DMS 273 (cell line): ENCODE results near the gene FHIT.
"Not testable (repeated sequence)": the region's sequence is repeated elsewhere in the genome, so short reads cannot be mapped to it uniquely, and the experiment has no call there.

Experiments
- DNase-seq: peaks from one replicate; lab custom pipeline; 2025; ENCODE audit not compliant: unreplicated experiment; lab: John Stamatoyannopoulos, UW

FHIT gene

DNA sequence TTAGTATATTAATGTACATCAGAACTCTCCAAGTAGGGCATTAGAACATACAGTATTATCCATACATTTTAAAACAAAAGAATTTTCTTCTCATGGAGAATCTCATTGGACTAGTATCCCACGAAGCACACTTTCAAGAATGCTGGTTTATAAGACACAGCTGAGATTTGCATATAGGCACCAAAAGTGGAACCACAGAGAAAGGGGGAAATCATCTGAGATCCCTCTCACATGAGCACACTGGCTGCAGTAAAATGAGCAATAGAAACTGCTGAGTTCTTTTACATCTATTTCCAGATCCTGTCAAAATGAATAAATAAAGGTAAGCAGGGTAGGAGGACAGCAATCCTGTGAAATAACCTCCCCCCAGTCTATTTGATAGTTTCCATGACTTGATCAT lies 665.3 kb downstream of the FHIT start:
- no peak for DNase-seq

DNA sequence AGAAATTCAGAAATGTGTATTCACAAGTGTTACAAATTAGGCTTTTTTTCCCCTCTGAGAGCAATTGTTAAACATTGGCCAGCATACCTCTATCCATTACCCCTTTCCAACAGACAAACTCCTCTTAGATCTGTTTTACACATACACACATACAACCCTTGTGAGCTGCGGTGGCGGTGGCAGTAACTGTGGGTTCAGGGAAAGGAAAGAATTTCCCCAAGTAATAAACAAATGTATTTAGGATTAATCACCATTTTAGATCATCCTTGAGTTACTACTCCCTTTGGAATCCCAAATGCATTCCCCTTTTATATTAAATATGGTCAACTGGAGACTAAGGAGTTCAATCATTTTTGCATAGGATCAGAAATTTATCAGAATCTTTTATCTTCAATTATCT lies 667.0 kb downstream of the FHIT start:
- DNase-seq: no peak

- DNase-seq: peak; percentile 3
These were observed 669.0 kb downstream of the FHIT start for GRCh38 chr3:60582288-60582687.

DNA sequence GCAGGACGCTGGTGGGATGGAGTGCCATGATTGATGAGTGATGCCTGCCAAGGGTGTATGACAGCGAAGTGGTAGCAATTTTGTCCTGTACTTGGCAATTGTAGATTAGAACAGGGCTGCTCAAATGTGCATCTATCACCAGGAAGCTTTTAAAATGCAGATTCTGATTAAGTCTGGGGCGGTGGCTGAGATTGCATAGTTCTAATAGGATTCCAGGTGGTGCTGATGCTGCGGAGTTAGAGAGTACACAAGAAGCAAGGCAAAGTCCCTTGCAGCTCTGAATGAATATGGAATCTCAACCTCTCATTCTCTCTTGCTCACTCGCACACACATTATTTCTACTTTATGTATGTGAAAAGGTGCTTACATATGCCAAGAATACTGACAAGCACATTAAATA lies 670.4 kb downstream of the FHIT start:
- DNase-seq: no peak

GRCh38 chr3:60579734-60580133 lies 671.5 kb downstream of the FHIT start:
- DNase-seq: no peak

DNA sequence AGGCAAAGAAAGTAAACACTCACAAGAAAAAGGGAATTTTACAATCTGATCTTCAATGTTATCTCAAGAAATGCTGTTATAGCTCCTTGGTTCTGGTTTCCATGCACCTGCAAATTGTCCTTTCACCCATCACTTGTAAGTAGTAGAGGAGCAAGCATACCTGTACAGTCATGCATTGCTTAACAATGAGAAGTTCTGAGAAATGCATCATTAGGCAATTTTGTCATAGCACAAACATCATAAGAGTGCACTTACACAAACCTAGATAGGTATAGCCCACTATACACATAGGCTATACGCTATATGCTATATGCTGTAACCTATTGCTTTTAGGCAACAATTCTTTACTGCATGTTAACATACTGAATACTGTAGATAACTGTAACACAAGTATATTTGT lies 672.3 kb downstream of the FHIT start:
- no peak for DNase-seq

- no peak for DNase-seq
These were observed 673.7 kb downstream of the FHIT start for GRCh38 chr3:60577601-60578000.

DNA sequence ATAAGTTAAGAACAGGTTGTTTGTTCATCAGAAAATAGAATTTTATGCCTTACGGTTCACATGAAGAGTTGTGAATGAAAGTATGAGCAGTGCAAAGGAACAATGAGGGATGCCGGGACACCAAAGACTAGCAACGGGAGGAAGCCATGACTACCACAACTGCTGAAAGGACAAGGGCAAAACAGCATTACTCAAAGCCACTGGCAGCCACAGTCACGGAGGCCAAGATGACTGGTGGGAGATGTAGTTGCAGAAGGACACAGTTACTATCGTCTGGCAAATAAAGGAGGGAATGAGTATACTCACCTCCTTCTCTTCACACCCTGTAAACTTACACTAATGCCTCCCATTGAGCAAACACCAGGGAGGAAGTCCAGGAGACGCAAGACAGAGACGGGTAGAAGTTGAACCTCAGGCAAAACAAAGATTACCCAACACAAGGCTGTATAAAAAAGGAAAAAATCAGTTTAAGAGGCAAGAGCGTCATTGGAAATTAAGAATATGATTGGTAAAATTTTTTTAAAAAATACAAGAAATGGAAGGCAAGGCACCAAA lies 675.5 kb downstream of the FHIT start:
- no peak for DNase-seq

- DNase-seq: no peak
These were observed 677.0 kb downstream of the FHIT start for GRCh38 chr3:60574046-60574769.

DNA sequence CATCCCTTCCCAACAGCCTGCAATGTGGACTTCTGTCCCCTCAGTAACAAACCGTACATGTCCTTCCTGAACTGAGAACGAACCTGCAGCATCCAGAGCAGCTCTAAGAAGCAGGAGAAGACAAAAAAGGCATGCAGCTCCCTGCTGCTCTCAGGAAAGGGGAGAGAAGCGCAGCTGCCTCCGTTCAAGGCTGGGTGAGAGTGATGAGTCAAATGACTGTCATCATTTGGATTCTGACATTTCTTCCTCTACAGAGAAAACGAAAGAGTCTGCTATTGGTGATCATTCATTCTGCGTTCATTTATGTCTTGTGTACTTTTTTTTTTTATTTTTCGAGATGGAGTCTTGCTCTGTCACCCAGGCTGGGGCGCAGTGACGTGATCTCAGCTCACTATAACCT lies 677.8 kb downstream of the FHIT start:
- no peak for DNase-seq

DNA sequence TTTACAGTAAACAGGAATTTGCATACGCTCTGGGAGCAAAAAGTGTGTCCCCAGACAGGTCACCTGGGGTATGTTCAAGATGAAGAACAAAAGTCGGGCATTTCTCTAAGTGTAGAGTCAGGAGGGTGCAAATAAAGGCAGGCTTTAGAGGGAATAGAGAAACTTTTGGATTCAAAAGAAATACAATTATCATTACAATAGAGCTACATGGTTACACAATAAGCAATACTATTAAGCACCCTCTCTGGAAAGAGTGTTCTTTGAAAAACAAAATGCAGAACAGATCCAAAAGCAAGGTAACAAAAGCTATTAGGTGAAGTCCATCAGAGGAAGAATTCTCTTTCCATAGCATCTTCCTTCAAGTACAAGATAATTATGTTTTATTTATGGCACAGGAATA lies 679.7 kb downstream of the FHIT start:
- no peak for DNase-seq

DNA sequence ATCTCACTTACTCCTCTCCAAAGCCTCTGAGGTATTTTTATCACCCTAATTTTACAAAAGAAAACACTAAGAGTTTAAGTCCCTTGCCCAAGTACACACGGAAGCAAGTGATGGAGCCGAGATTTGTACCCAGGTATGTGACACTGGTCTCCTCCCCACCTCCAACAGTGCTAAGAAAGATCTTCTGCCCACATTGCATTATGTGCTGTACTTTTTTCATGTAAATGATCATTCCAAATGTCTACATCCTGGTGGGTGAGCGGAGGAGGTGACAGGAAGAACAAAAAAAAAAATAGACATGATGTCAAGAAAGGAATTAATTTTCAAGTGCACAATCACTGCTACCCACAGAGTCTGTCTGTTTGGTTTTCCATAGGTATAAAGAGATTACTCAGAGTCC lies 694.1 kb downstream of the FHIT start:
- no peak for DNase-seq

DNA sequence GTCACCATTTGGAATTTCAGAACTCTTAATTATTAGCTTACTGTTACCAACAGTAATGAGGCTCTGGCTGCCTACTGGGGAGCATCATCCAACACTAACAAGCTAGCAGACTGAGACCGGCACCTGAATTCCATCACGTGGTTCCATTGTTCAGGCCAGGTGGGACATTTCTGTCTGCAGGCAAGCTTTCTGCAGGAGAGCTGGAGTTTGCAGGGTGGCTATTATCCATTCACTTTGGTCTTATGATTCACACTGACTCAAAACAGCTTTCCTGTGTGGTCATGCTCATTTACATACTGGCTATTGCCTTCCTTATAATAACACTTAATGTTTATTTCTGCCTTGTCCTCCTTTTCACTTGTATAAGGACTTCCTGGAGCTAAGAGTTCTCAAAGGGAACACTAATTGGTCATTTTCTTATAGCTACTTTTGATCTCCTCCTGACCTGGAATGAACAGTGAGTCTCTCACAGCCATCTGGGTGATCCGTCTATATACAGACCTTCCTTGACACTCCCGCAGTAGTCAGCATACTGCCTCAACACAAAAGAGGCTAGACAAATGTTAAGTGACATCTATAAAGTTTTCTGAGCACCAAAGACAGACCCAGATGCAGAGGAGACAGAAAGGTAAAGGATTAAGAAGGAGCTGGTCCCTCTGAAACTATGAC lies 695.4 kb downstream of the FHIT start:
- no peak for DNase-seq

- no peak for DNase-seq
These were observed 698.1 kb downstream of the FHIT start for GRCh38 chr3:60553144-60553543.

GRCh38 chr3:60552581-60552980 lies 698.7 kb downstream of the FHIT start:
- DNase-seq: no peak

- no peak for DNase-seq
These were observed 699.6 kb downstream of the FHIT start for GRCh38 chr3:60551455-60552209.

GRCh38 chr3:60549863-60550262 lies 701.4 kb downstream of the FHIT start:
- DNase-seq: no peak

GRCh38 chr3:60542995-60543394 lies 708.3 kb downstream of the FHIT start:
- DNase-seq: no peak

DNA sequence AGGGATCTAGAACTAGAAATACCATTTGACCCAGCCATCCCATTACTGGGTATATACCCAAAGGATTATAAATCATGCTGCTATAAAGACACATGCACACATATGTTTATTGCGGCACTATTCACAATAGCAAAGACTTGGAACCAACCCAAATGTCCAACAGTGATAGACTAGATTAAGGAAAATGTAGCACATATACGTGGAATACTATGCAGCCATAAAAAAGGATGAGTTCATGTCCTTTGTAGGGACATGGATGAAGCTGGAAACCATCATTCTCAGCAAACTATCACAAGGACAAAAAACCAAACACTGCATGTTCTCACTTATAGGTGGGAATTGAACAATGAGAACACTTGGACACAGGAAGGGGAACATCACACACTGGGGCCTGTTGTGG lies 711.9 kb downstream of the FHIT start:
- DNase-seq: not testable (repeated sequence)

DNA sequence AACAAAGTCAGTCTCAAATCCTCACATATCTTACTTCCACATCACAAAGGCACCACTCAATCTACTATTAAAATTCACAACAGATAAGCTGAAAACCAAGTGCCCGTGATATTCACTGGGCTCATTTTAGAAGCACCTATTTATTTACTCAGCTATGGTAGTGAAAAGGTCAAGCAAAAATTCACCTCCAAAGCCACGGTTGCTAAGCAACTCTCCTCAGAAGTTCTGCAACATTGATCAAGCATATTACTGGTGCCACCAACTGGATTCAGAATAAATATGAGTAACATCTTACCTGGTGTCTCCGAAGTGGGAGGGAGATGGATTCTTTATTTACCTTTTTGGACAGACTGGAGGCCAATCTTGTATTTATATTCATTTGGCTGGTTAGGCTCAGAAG lies 714.8 kb downstream of the FHIT start:
- no peak for DNase-seq

- no peak for DNase-seq
These were observed 719.5 kb downstream of the FHIT start for GRCh38 chr3:60531759-60532158.

GRCh38 chr3:60528651-60529050 lies 722.6 kb downstream of the FHIT start:
- no peak for DNase-seq
